GM12878 (cell line): ENCODE data around the gene NHSL2.

Experiments used
- ATF3 ChIP-seq: IDR thresholded peaks from 2 replicates; pipeline ENCODE4 v1.6.1; 2011; ENCODE audit warnings: low read depth, mild to moderate bottlenecking, low read length, moderate library complexity, borderline replicate concordance; ENCODE audit errors: extremely low read depth
- CHD2 ChIP-seq: IDR thresholded peaks from 2 replicates; pipeline ENCODE4 v1.6.1; 2011; ENCODE audit warnings: low read depth, low read length, improper control_type of control experiment, borderline replicate concordance
- CTCF ChIP-seq, 3 experiments: IDR thresholded peaks in 2 of 3; conservative IDR thresholded peaks in 1 of 3; 2 replicates each; pipeline ENCODE4 v1.5.1; 2011; ENCODE audit warnings: low read depth in 3 of 3, low read length in 3 of 3, mild to moderate bottlenecking in 3 of 3, control low read depth in 2 of 3, moderate library complexity in 2 of 3, inconsistent platforms in 1 of 3, mixed read lengths in 1 of 3; ENCODE audit not compliant: control insufficient read depth in 2 of 3, insufficient read depth in 1 of 3; ENCODE audit errors: extremely low read depth in 1 of 3
- E2F4 ChIP-seq: IDR thresholded peaks from 2 replicates; pipeline ENCODE4 v1.6.1; 2012; ENCODE audit warnings: low read depth, low read length, improper control_type of control experiment
- JUND ChIP-seq: IDR thresholded peaks from 2 replicates; pipeline ENCODE4 v1.6.1; 2012; ENCODE audit warnings: low read depth, mild to moderate bottlenecking, low read length, improper control_type of control experiment, moderate library complexity
- NR2C1 ChIP-seq: fragments of 450-650 bp; IDR thresholded peaks from 2 replicates; pipeline ENCODE4 v1.6.1; 2017; ENCODE audit warnings: antibody characterized with exemption, mild to moderate bottlenecking, moderate library complexity
- POLR2A ChIP-seq: IDR thresholded peaks from 2 replicates; pipeline ENCODE4 v1.6.1; 2011; ENCODE audit warnings: low read depth, mild to moderate bottlenecking, low read length
- TARDBP ChIP-seq: IDR thresholded peaks from 2 replicates; pipeline ENCODE4 v1.6.1; 2016; ENCODE audit warnings: borderline replicate concordance
- TCF12 ChIP-seq: IDR thresholded peaks from 2 replicates; pipeline ENCODE4 v1.6.1; 2011; ENCODE audit warnings: low read depth, mild to moderate bottlenecking, low read length
- YY1 ChIP-seq: IDR thresholded peaks from 2 replicates; pipeline ENCODE4 v1.6.1; 2011; ENCODE audit warnings: low read depth, mild to moderate bottlenecking, low read length
- ZNF687 ChIP-seq: fragments of 450-650 bp; IDR thresholded peaks from 2 replicates; pipeline ENCODE4 v1.6.1; 2017; ENCODE audit warnings: mild to moderate bottlenecking, moderate library complexity

- TF ChIP-seq TARDBP (no peak), CTCF (IDR thresholded peaks at IDR 0.05 in 2 of 3, conservative IDR thresholded peaks at IDR 0.05 in 1 of 3; ENCODE audit: control insufficient read depth in 2 of 3, extremely low read depth in 1 of 3, insufficient read depth in 1 of 3, low read depth in 3 of 3, low read length in 3 of 3) (no peak), TCF12 (no peak), POLR2A (no peak), CHD2 (no peak), ATF3 (no peak), JUND (no peak), NR2C1 (no peak), YY1 (no peak), E2F4 (no peak), ZNF687 (no peak)
Measured at GRCh38 chrX:72159769-72160168, 249.1 kb downstream of the NHSL2 start.
